Panc1 (cell line): Measurements from ENCODE around the gene KIF21A. TPM values are rescaled to one million over a fixed set of nuclear protein-coding genes. Genes with fewer than 3 reads are reported as not detected.

Experiments used
- ATAC-seq: fragments of 200-7000 bp; cut with Tn5 transposase; 2 replicates; pipeline ENCODE4 v1.9.1; 2020; ENCODE audit warnings: mild to moderate bottlenecking, moderate library complexity
- BruUV-seq: library from RNA; stranded (reverse); fragments of 400-500 nt; replicated peaks from 2 replicates; lab custom pipeline; 2021; lab: Mats Ljungman, UMichigan
- CTCF ChIA-PET: fragments of 300-600 bp; sonication (Branson Sonifier 250); formaldehyde crosslinking; loops from one replicate; lab custom pipeline; 2022; ENCODE audit warnings: antibody characterized with exemption; lab: Charles Lee
- POLR2A ChIA-PET: fragments of 300-600 bp; sonication (Branson Sonifier 250); formaldehyde crosslinking; loops from one replicate; lab custom pipeline; 2022; ENCODE audit warnings: antibody characterized with exemption; lab: Charles Lee
- DNase-seq: peaks from one replicate; pipeline ENCODE4 v3.0.0-alpha.2; 2010; ENCODE audit warnings: low read depth, low spot score
- H3K27ac ChIP-seq: 2 replicates; pipeline ENCODE4 v1.5.1; 2011; ENCODE audit warnings: mild to moderate bottlenecking, low read length, inconsistent platforms
- H3K27me3 ChIP-seq: fragments of 200-500 bp; sonication (Bioruptor generic); 2 replicates; pipeline ENCODE4 v1.6.0; 2014; ENCODE audit warnings: low read length, inconsistent platforms; ENCODE audit not compliant: control insufficient read depth, insufficient read depth
- H3K36me3 ChIP-seq: fragments of 200-500 bp; sonication (Bioruptor generic); 2 replicates; pipeline ENCODE4 v1.5.1; 2014; ENCODE audit warnings: inconsistent platforms, mild to moderate bottlenecking, low read length, moderate library complexity; ENCODE audit not compliant: control insufficient read depth, insufficient read depth
- H3K4me1 ChIP-seq: 2 replicates; pipeline ENCODE4 v1.5.1; 2011; ENCODE audit warnings: inconsistent platforms, mild to moderate bottlenecking, low read length, moderate library complexity; ENCODE audit not compliant: control insufficient read depth, insufficient read depth
- H3K4me3 ChIP-seq, 2 experiments: 2 replicates each; pipeline ENCODE4 v1.5.1; 2011 to 2012; ENCODE audit warnings: low read depth in 2 of 2, low read length in 2 of 2, mild to moderate bottlenecking in 2 of 2, inconsistent platforms in 1 of 2, moderate library complexity in 1 of 2
- H3K9me3 ChIP-seq: fragments of 200-500 bp; sonication (Bioruptor generic); 2 replicates; pipeline ENCODE4 v1.5.1; 2014; ENCODE audit warnings: low read depth, mild to moderate bottlenecking, inconsistent platforms, low read length, moderate library complexity; ENCODE audit not compliant: control insufficient read depth, insufficient read depth
- POLR2AphosphoS5 ChIP-seq: IDR thresholded peaks from 2 replicates; pipeline ENCODE4 v1.6.1; 2012; ENCODE audit warnings: mild to moderate bottlenecking, low read depth, low read length, moderate library complexity
- REST ChIP-seq, 2 experiments: IDR thresholded peaks; 2 replicates each; pipeline ENCODE4 v1.6.1; 2011 to 2012; ENCODE audit warnings: low read depth in 2 of 2, control low read depth in 1 of 2, low read length in 1 of 2, mild to moderate bottlenecking in 1 of 2, moderate library complexity in 1 of 2; ENCODE audit not compliant: insufficient read depth in 1 of 2
- SIN3A ChIP-seq: IDR thresholded peaks from 2 replicates; pipeline ENCODE4 v1.6.1; 2012; ENCODE audit warnings: low read depth, mild to moderate bottlenecking, low read length, moderate library complexity, borderline replicate concordance; ENCODE audit not compliant: insufficient read depth
- TCF7L2 ChIP-seq: IDR thresholded peaks from 2 replicates; pipeline ENCODE4 v1.6.1; 2011; ENCODE audit warnings: mild to moderate bottlenecking, low read depth, low read length, inconsistent platforms
- in situ Hi-C: cut with HindIII; loops from 2 replicates; pipeline ENCODE4 v1.10.0; 2016; ENCODE audit warnings: low sequenced_read_pairs, low pct_unique_long_range_greater_than_20kb
- intact Hi-C: fragments of 100-400 bp; cut with micrococcal nuclease; formaldehyde crosslinking; loops from one replicate; pipeline ENCODE4 v1.10.0; 2022; ENCODE audit not compliant: unreplicated experiment
- total RNA-seq: library from RNA; stranded (reverse); gene quantifications from one replicate; pipeline ENCODE4 v1.2.1, GENCODE V29; 2021; ENCODE audit not compliant: unreplicated experiment
- TF ChIP-seq, protein P1 (sequence below): fragments of 450-650 bp; IDR thresholded peaks from 2 replicates; pipeline ENCODE4 v1.5.1; 2017; ENCODE audit warnings: mild to moderate bottlenecking

Gene KIF21A
- total RNA-seq, 1 experiment from 2014 or later = 25.6 TPM

GRCh38 chr12:39441189-39441962 lies 1.5 kb downstream of the KIF21A start:
- intact Hi-C loops = loop anchor here (5.0 to 10.0 kb wide), 2 partner anchors 119 to 173 kb away; partner anchors contain the start of gene ABCD2
- DNase-seq = no peak
- Histone ChIP-seq H3K27me3 (no peaks in the 10 kb centered on the region), H3K4me3 (peak overlapping the region; percentile 81 to 84), H3K4me1 (peaks cover 25% of the 10 kb centered on the region), H3K27ac (peak overlapping the region; percentile 82), H3K36me3 (no peaks in the 10 kb centered on the region; the same call in 1 of the 2 replicates), H3K9me3 (no peaks in the 10 kb centered on the region)
- TF ChIP-seq, protein P1, sequence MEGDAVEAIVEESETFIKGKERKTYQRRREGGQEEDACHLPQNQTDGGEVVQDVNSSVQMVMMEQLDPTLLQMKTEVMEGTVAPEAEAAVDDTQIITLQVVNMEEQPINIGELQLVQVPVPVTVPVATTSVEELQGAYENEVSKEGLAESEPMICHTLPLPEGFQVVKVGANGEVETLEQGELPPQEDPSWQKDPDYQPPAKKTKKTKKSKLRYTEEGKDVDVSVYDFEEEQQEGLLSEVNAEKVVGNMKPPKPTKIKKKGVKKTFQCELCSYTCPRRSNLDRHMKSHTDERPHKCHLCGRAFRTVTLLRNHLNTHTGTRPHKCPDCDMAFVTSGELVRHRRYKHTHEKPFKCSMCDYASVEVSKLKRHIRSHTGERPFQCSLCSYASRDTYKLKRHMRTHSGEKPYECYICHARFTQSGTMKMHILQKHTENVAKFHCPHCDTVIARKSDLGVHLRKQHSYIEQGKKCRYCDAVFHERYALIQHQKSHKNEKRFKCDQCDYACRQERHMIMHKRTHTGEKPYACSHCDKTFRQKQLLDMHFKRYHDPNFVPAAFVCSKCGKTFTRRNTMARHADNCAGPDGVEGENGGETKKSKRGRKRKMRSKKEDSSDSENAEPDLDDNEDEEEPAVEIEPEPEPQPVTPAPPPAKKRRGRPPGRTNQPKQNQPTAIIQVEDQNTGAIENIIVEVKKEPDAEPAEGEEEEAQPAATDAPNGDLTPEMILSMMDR = no peak
- TF ChIP-seq REST (IDR thresholded peaks at IDR 0.05; ENCODE audit: insufficient read depth in 1 of 2, low read depth in 2 of 2, low read length in 1 of 2) (no peak), POLR2AphosphoS5 (no peak), TCF7L2 (no peak), SIN3A (no peak)
- CTCF ChIA-PET = no interaction called here
- BruUV-seq = no TSS peak
- ATAC-seq = no peak
- in situ Hi-C loops = no loop called here
- POLR2A ChIA-PET = interaction anchor here (0.7 kb wide), 1 partner anchor 112 kb away, joined by 3 read pairs; no protein-coding TSS in a partner anchor

DNA sequence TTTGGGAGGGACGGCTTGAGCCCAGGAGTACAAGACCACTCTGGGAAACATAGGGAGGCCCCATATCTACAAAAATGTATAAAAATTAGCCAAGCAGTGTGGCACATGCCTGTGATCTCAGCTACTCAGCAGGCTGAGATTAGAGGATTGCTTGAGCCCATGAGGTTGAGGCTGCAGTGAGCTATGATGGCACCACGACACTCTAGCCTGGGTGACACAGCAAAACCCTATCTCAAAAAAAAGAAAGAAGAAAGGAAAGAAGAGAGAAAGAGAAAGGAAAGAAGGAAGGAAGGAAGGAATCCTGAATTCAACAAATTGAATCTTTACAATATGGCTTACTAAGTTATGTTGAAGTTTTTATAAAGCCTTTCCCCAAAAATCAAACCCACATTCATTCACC lies 2.1 kb downstream of the KIF21A start:
- TF ChIP-seq REST (IDR thresholded peaks at IDR 0.05; ENCODE audit: insufficient read depth in 1 of 2, low read depth in 2 of 2, low read length in 1 of 2) (no peak), POLR2AphosphoS5 (no peak), TCF7L2 (no peak), SIN3A (no peak)
- TF ChIP-seq, protein P1 = no peak
- BruUV-seq = no TSS peak

More for the DNA sequence above, 2.1 kb downstream of the KIF21A start:
- ATAC-seq (no peak), DNase-seq (no peak)
- Histone ChIP-seq H3K9me3 (no peaks in the 10 kb centered on the region), H3K27ac (peak overlapping the region; percentile 69; the same call in 1 of the 2 replicates), H3K36me3 (no peaks in the 10 kb centered on the region; the same call in 1 of the 2 replicates), H3K27me3 (no peaks in the 10 kb centered on the region), H3K4me1 (peaks cover 25% of the 10 kb centered on the region), H3K4me3 (peak overlapping the region in 1 of 2 experiments; percentile 5; a peak in 1 of 4 replicates)
- ChIA-PET CTCF (no interaction called here), POLR2A (interaction anchor here (0.6 to 0.7 kb wide), 2 partner anchors 34 to 113 kb away, joined by 3 read pairs; no protein-coding TSS in a partner anchor)
- in situ Hi-C loops (no loop called here), intact Hi-C loops (loop anchor here (5.0 to 10.0 kb wide), 2 partner anchors 118 to 174 kb away; partner anchors contain the start of gene ABCD2)
